T-helper 1 cell treated with Interleukin-12 subunit alpha and Interleukin-12 subunit beta and Interleukin-4 antibody, amounts not matched to agents 30 ng/mL and 1 ng/mL, for 36 hours (primary cell): ENCODE measurements around the gene ADAMTS9. TPM values are rescaled to one million over a fixed set of nuclear protein-coding genes. Genes with fewer than 3 reads are reported as not detected.

Source experiments
- intact Hi-C: fragments of 100-400 bp; cut with micrococcal nuclease; formaldehyde crosslinking; loops from one replicate; pipeline ENCODE4 v1.15.1; 2024
- total RNA-seq: library from RNA; stranded (reverse); gene quantifications from 2 replicates; pipeline ENCODE4 v1.2.3, GENCODE V29; 2022

ADAMTS9 gene
- total RNA-seq, 1 donor from 2014 or later, result not detected

DNA sequence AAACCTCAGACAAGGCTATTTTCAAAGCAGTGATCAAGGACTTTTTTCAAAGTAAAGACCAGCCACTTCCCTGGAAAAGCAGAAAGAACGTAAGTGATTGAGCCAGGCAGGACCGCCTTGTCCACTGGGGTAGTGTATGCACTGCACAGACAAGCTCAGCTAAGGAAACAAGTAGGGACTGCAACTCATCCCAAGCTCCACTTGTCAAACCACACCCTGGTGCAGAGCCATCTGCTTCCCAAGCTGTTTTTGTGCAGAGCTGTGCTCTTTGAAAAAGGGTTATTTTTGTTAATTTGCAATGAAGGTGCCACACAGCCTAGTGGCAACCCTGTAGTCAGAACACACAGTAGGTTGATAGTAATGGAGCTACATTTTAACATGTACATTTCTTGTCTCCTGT lies 193.3 kb downstream of the ADAMTS9 start:
- intact Hi-C loops, result no loop called here

DNA sequence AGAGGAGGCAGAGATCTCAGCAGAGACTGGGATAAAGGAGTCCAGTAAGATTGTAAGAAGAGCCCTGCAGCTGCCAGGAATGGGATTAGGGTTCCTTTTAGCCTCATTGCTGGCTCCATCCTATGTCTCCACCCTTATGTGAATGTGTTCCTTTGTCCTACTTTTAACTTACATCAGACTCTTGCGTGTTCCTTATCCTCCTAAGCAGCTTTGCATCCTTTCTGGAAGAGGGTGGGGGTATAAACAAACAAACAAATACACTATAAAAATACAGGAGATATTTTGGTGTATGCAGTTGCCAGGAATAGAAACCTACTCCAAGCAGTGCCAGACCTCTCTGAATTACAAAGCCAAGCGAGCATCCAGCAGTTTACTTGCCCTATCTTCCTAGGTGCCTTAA lies 194.7 kb downstream of the ADAMTS9 start:
- intact Hi-C loops, result no loop called here

DNA sequence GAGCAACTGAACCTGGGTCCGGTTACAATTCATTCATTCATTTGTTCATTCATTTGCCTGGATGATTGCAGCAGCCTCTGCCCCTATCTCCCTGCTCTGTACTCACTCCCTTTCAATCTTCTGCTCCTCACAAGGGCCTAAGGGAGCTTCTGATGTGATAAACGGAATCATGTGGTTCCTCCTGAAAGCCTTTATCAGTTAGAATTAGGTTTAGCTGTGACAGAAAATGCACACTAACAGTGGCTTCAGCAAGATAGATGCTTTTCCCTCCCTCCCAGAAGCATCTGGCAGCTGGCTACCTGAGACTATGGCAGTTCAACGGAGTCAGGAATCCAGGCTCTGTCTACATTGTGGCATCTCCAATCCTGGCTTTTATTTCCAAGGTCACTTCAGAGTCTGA lies 196.0 kb downstream of the ADAMTS9 start:
- intact Hi-C loops, result no loop called here

DNA sequence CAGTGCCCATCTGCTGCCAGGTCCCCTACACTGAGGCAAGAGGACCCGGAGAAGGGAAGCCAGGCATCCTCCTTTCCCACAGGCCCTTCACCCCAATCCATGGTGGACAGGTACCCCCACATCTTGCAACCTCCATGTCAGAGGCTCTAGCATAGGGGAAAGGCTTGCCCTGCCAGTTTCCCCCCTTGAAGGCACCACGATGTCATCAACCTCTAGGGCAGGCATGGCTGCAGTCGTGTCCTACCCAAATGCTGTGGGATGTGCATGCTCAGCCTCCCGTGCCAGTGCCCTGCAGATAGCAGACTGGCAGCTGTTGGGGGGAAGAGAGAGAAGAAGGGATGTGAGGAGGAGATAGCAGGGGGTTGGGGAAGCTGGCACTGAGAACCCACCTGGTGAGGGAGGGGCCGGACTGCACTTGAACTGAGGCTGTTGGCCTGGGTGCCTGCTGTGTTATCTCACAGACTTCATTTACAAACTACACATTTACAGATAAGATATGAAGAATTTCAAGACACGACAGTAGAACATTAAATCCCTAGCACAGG lies 197.5 kb downstream of the ADAMTS9 start:
- intact Hi-C loops, result no loop called here

DNA sequence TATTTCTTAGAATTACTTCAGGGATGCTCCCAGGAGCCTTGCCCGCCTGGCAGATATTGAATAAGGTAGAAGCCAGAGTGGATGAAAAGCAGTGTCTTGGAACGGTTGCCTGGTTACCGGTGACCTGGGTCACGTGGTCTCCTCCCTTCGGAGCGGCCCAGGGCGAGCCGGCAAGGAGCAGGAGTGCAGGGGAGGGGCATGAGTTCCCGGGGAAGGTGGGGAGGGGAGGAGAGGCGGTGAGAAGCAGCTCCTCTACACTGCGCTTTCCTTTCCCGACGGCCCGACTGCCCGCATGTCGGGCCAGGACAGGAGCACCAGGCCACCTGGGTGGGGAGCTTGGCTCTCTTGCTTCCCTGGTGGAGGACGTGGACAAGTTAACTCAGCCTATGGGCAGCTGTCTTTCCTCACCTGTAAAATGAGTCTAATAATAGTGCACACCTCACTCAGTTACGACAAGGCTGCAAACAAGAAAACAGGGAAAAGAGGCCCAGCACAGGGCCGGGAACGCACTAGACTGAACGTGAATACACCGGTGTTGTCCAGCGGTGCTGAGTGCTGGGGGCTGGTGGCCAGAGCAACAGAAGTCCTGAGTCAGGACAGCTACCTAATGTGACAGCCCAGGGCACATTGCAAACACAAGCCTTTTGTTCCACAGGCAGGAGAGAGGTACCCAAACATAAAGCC lies 198.3 kb downstream of the ADAMTS9 start:
- intact Hi-C loops, result loop anchor here (10.0 kb wide), 1 partner anchor 625 kb away; the partner anchor contains the start of genes ATXN7 and THOC7

DNA sequence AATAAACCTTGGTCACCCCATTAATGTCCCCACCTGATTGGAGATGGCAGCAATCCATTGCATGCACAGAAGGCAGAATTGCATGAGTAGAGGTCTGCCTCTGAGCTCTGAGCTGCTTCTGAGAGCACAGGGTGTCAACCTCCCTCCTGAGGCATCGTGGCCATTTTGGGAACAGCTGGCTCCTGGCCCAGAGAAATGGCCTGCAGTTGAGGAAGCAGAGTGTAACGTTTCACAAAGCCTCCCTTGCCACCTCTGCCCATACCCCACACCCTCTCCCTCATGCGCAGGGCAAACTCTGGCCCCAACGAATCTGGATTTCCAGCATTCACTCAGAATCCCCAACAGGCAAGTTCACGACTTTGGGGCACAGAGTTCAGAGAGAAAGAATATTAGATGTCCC lies 198.9 kb downstream of the ADAMTS9 start:
- intact Hi-C loops, result loop anchor here (10.0 kb wide), 1 partner anchor 624 kb away; the partner anchor contains the start of genes ATXN7 and THOC7

DNA sequence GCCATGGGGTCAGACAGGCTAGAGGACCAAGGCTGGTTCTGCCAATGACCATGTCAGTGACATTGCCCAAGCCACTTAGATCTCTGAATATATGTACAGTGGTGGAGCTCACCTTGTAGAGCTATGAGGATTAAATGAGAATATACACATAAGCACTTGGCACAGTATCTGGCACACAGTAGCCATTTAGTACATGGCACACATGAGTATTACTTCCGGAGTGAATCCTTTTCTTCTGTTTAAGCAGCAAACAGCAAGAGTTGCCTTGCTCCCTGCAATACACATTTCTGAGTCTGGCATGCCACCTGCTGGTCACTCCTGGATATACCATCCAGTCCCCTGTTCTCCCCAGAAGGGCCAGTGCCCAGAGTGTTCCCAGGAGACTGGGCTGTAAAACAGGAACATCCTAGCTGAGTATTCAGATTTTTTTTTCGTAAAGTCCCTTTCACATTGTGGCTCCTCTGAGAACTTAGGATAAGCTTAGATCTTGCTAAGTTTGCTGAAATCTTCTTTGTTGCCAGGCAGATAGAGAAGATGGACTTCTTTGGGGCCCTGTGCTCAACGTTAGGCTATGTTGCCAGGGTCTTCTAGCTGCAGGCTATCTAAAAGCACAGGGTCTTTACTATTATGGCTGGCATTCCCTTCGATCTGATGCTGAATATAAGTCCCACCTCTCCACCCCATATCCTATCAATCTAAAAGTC lies 203.4 kb downstream of the ADAMTS9 start:
- intact Hi-C loops, result loop anchor here (1.0 to 10.0 kb wide), 7 partner anchors 85 to 1862 kb away; partner anchors contain the start of genes ATXN7, PSMD6 and THOC7

DNA sequence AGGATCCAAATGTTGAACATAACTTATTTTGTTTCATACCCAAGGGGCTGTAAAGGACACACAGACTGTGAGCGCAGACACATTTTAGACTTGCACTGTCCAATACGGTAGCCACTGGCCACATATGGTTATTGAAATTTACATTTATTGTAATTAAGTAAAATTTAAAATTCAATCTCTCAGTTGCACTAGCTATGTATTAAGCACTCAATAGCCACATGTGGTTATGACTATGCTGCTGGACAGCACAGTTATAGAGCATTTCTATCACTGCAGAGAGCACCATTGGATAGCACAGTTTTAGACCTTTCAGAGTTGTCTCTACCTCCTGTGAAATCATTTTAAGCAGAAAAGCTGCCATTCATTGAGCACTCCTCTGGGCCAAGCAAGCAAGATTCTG lies 204.3 kb downstream of the ADAMTS9 start:
- intact Hi-C loops, result loop anchor here (5.0 to 10.0 kb wide), 2 partner anchors 619 to 1861 kb away; partner anchors contain the start of genes ATXN7 and THOC7

DNA sequence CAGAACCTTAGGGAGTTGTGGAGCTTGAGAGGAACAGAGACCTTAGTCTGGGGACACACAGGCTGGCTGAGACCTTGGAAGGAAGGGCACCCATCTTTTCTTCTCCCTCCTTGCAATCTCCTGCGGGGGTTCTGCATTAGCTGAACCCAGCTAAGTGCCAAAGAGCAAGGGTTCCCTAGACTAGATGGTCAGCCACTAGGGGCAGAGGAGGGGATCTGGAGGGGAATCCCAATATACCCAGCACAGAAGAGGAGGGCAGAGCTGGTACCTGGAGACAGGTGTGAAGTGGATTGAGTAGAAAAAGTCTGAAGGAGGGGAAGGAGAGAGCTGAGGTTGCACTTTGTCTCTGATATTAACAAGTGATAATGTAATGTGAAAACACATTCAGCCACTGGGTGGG lies 212.8 kb downstream of the ADAMTS9 start:
- intact Hi-C loops, result no loop called here

DNA sequence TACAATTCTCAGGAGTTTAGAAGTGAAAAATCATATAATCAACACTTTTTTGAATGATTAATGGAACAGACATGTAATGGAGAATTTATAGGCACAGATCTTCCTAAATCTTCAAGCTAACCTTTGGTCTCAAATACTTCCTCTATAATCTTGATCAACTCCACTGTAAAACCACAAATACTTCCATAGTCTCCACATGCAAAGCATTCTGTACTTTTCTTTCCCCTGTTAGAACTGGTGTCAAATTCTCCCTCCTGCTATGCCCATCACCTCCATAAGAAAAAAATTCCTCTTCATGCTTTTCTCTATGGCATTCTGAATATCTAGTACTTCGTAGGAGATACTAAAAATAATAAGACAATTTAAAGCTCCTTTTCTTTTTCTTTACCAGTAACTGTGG lies 214.3 kb downstream of the ADAMTS9 start:
- intact Hi-C loops, result no loop called here

DNA sequence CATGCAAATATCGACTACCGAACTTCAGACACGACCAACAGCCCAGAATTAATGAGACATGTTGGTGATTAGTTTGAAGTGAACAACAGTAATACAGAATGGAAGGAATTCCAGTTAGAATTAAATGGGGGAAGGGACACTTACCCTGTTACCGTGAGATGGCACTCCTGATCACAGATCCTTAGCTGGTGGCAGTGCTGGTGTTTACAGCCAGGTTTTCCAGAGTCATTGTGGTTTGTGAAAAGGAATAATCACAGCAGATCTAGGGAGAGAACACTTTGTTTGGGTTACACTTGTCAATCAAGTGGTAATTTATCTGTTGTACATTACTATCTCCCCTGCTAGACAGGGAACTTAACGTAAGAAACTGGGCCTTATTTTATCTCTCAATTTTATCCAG lies 217.4 kb downstream of the ADAMTS9 start:
- intact Hi-C loops, result no loop called here

DNA sequence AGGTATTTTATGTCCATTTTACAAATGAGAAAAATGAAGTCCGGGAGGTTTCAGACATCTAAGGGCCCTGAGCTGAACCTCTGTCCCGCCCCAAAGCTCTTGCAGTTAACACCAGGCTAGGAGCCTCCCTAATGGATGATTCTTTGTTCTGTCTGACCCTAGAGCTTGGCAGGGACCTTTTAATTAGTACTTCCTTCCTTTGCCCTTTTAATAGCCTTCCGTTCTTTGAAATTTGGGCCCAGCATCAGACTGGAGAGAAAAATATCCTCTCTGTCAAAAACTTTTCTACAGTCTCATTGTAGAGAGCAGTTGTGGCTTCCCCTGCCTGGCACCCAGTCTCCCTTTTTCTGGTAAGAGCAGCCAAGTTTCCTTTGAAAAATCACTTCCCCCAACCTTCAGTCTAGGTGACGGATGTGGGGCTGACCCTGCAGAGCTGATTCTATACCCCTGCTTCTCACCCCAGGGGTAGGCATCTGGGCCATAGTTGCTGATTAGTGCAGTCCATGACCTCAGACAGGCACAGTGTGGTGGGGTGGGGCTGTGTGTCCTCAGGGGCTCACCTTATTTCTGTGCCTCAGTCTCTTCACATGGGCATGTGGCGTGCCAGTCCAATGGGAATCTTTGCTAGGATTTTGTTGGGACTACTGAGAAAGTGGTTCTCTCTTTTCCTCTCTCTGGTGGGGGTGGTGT lies 220.4 kb downstream of the ADAMTS9 start:
- intact Hi-C loops, result no loop called here
